CD4-positive, alpha-beta T cell treated with Interleukin-4 for 4 hours (primary cell): ENCODE data around the gene OVCA2.

ENCODE experiments used
- DNase-seq: peaks from one replicate; pipeline ENCODE4 v3.0.0-alpha.2; 2020

Gene OVCA2

GRCh38 chr17:2090210-2090641 lies 48.4 kb downstream of the OVCA2 start:
- no peak for DNase-seq

GRCh38 chr17:2090804-2091534 lies 49.1 kb downstream of the OVCA2 start:
- no peak for DNase-seq

- no peak for DNase-seq
These were observed 50.4 kb downstream of the OVCA2 start for GRCh38 chr17:2092253-2092652.
